ENCODE measurements around the gene MACC1. TPM values are rescaled to one million over a fixed set of nuclear protein-coding genes. Genes with fewer than 3 reads are reported as not detected.
A peak's percentile ranks its signal among the peaks of the same experiment; 100 is the strongest.

The MACC1 gene
- total RNA-seq, 1 experiment from 2014 or later = 49.9 TPM

DNA sequence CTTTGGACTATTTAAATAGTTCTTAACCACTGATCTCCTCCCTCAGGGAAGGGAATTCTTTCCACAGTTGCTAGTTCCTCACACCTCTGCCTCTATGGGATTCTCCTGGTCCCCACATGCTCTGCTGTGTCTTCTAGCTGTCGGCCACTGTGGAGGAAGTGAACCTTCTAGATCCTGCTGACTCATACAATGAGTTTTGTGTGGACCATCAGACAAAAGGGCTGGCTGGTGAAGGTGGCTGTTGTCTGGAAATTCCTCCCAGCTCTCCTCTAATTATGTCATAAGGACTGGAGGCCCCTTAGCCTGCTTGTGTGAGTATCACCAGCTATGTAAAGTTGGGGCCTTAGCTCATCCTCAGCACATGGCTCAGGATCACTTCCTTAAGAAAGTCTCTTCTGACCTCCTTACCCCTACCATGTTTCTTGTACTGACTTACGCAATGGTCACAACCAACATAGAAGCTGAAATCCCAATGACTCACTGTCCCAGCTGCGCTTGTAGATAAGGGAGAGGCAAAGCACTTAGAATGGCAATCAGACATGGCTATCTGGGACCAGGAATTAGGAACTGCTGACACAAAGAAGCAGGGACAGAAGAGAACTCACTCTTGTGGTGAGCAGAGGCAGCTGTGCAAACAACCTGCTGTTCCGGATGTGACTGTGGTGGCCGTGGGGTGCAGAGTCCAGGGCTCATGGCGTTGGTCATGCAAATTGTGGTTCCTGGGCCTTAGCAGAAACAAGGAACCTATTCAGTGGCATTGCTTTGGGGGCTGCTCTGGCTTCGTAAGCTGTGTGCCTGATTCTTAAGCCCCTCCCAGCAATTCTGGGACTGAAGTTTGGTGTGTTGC is 2.5 kb upstream of the MACC1 start:
- H3K4me3 ChIP-seq (ENCODE audit: low read length) = peak overlapping the region; percentile 58
- H2AFZ ChIP-seq (ENCODE audit: low read length) = peak overlapping the region; percentile 42; the same call in 1 of the 2 replicates
- peak overlapping the region; percentile 83 for H3K4me2 ChIP-seq (ENCODE audit: low read depth, low read length, poor library complexity, severe bottlenecking)
- peak overlapping the region; percentile 98 for H3K27ac ChIP-seq (ENCODE audit: low read length)
- H3K4me1 ChIP-seq (ENCODE audit: low read length) = peaks cover 68% of the 10 kb centered on the region
- H3K27me3 ChIP-seq (ENCODE audit: low read length) = no peaks in the 10 kb centered on the region
- no peaks in the 10 kb centered on the region for H4K20me1 ChIP-seq (ENCODE audit: insufficient read depth, low read depth, low read length)
- no peaks in the 10 kb centered on the region for H3K36me3 ChIP-seq (ENCODE audit: insufficient read depth, low read length)
- H3K79me2 ChIP-seq (ENCODE audit: low read length) = peaks cover 24% of the 10 kb centered on the region
- H3K9me3 ChIP-seq (ENCODE audit: low read length) = no peaks in the 10 kb centered on the region
- DNase-seq = peak; percentile 95
- H3K9me2 ChIP-seq (replicated peaks; ENCODE audit: insufficient read depth, low read length) = no peaks in the 10 kb centered on the region
- peak overlapping the region; percentile 73 for H3K9ac ChIP-seq (ENCODE audit: low read length)

GRCh38 chr7:20219062-20219445 is 1.9 kb upstream of the MACC1 start:
- Histone ChIP-seq H3K36me3 (ENCODE audit: insufficient read depth, low read length) (peaks cover 2% of the 10 kb centered on the region), H3K9ac (ENCODE audit: low read length) (peak overlapping the region; percentile 73), H3K9me3 (ENCODE audit: low read length) (no peaks in the 10 kb centered on the region), H3K4me3 (ENCODE audit: low read length) (peak overlapping the region; percentile 58), H3K27me3 (ENCODE audit: low read length) (no peaks in the 10 kb centered on the region), H3K4me2 (ENCODE audit: low read depth, low read length, poor library complexity, severe bottlenecking) (peak overlapping the region; percentile 83), H3K9me2 (replicated peaks; ENCODE audit: insufficient read depth, low read length) (no peaks in the 10 kb centered on the region), H3K27ac (ENCODE audit: low read length) (peak overlapping the region; percentile 98), H2AFZ (ENCODE audit: low read length) (no peak overlapping the region), H3K4me1 (ENCODE audit: low read length) (peaks cover 71% of the 10 kb centered on the region), H3K79me2 (ENCODE audit: low read length) (peaks cover 31% of the 10 kb centered on the region), H4K20me1 (ENCODE audit: insufficient read depth, low read depth, low read length) (no peaks in the 10 kb centered on the region)
- DNase-seq = peak; percentile 53

- DNase-seq = no peak
- no peaks in the 10 kb centered on the region for H4K20me1 ChIP-seq (ENCODE audit: insufficient read depth, low read depth, low read length)
- H3K36me3 ChIP-seq (ENCODE audit: insufficient read depth, low read length) = peaks cover 8% of the 10 kb centered on the region
- peak overlapping the region; percentile 98 for H3K27ac ChIP-seq (ENCODE audit: low read length)
- peak overlapping the region; percentile 73 for H3K9ac ChIP-seq (ENCODE audit: low read length)
- peaks cover 38% of the 10 kb centered on the region for H3K79me2 ChIP-seq (ENCODE audit: low read length)
- H2AFZ ChIP-seq (ENCODE audit: low read length) = no peak overlapping the region
- H3K9me3 ChIP-seq (ENCODE audit: low read length) = no peaks in the 10 kb centered on the region
- no peaks in the 10 kb centered on the region for H3K27me3 ChIP-seq (ENCODE audit: low read length)
- peak overlapping the region; percentile 71; the same call in 1 of the 2 replicates for H3K4me3 ChIP-seq (ENCODE audit: low read length)
- H3K4me1 ChIP-seq (ENCODE audit: low read length) = peaks cover 71% of the 10 kb centered on the region
- no peaks in the 10 kb centered on the region for H3K9me2 ChIP-seq (replicated peaks; ENCODE audit: insufficient read depth, low read length)
- peak overlapping the region; percentile 83 for H3K4me2 ChIP-seq (ENCODE audit: low read depth, low read length, poor library complexity, severe bottlenecking)
These were observed 1.1 kb upstream of the MACC1 start for GRCh38 chr7:20218279-20218678.

DNA sequence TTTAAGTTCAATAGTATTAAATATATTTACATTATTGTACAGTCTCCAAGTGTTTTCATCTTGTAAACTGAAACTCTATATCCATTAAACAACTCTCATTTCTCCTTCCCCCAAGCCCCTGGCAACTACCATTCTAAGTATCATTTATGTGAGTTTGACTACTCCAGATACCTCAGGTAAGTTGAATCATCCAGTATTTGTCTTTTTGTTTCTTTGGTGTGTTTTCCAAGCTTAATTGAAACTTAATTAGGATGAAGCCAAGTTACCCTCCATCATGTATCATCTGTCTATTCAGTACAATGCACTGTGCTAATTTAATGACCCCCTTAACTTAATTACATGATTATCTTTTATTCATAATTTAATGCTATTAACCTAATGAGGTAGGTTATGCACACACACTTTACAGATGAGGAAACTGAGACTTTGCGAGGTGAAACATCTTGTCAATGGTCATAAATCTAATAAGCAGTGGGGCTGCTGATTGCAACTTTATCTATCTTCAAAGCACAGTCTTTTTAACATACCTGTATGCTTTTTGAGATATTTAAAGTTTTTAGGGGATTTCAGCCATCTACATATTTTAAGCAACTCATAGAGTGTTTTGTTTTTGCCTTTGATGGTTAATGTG is 663 bp downstream of the MACC1 start:
- Histone ChIP-seq H3K36me3 (ENCODE audit: insufficient read depth, low read length) (peaks cover 16% of the 10 kb centered on the region), H4K20me1 (ENCODE audit: insufficient read depth, low read depth, low read length) (no peaks in the 10 kb centered on the region; the same call in 1 of the 2 replicates), H2AFZ (ENCODE audit: low read length) (no peak overlapping the region), H3K4me2 (ENCODE audit: low read depth, low read length, poor library complexity, severe bottlenecking) (peak overlapping the region; percentile 83), H3K9ac (ENCODE audit: low read length) (peak overlapping the region; percentile 73), H3K9me3 (ENCODE audit: low read length) (no peaks in the 10 kb centered on the region; the same call in 1 of the 2 replicates), H3K9me2 (replicated peaks; ENCODE audit: insufficient read depth, low read length) (no peaks in the 10 kb centered on the region), H3K4me3 (ENCODE audit: low read length) (peak overlapping the region; percentile 71), H3K27ac (ENCODE audit: low read length) (peak overlapping the region; percentile 98), H3K27me3 (ENCODE audit: low read length) (no peaks in the 10 kb centered on the region), H3K4me1 (ENCODE audit: low read length) (peaks cover 67% of the 10 kb centered on the region), H3K79me2 (ENCODE audit: low read length) (peaks cover 56% of the 10 kb centered on the region)
- DNase-seq = no peak

- no peaks in the 10 kb centered on the region for H3K27me3 ChIP-seq (ENCODE audit: low read length)
- H3K36me3 ChIP-seq (ENCODE audit: insufficient read depth, low read length) = peaks cover 26% of the 10 kb centered on the region
- H3K79me2 ChIP-seq (ENCODE audit: low read length) = peaks cover 69% of the 10 kb centered on the region
- no peaks in the 10 kb centered on the region; the same call in 1 of the 2 replicates for H4K20me1 ChIP-seq (ENCODE audit: insufficient read depth, low read depth, low read length)
- peak overlapping the region; percentile 98 for H3K27ac ChIP-seq (ENCODE audit: low read length)
- peak overlapping the region; percentile 73 for H3K9ac ChIP-seq (ENCODE audit: low read length)
- H3K9me3 ChIP-seq (ENCODE audit: low read length) = peaks cover 4% of the 10 kb centered on the region; the same call in 1 of the 2 replicates
- H3K4me3 ChIP-seq (ENCODE audit: low read length) = peak overlapping the region; percentile 71
- H3K4me2 ChIP-seq (ENCODE audit: low read depth, low read length, poor library complexity, severe bottlenecking) = peak overlapping the region; percentile 83
- peak; percentile 62 for DNase-seq
- H3K4me1 ChIP-seq (ENCODE audit: low read length) = peaks cover 53% of the 10 kb centered on the region
- no peaks in the 10 kb centered on the region for H3K9me2 ChIP-seq (replicated peaks; ENCODE audit: insufficient read depth, low read length)
- no peak overlapping the region for H2AFZ ChIP-seq (ENCODE audit: low read length)
These were observed 2.1 kb downstream of the MACC1 start for GRCh38 chr7:20214921-20215669.

DNA sequence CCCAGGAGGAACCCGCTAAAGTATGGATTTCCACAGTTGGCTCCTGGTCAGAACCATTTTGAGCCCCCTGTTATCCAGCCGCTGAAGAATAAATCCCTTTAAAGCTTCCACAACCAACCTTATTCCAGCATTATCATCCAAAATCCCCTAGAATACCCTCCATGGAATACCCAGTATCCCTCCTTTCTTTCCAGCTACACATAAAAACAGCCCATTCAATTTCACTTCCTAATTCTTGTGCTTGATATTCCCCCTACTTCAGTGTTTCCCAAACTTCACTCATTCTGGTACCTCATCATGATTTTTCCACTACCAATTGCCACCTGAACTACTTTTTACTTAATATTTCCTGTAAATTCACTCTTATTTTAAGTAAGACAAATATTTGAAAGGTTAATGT is 3.1 kb downstream of the MACC1 start:
- Histone ChIP-seq H3K27ac (ENCODE audit: low read length) (0 out of 2 replicates have a peak overlapping the region, but pooled peaks have one; percentile 17), H3K27me3 (ENCODE audit: low read length) (no peaks in the 10 kb centered on the region), H3K4me2 (ENCODE audit: low read depth, low read length, poor library complexity, severe bottlenecking) (peak overlapping the region; percentile 83), H3K79me2 (ENCODE audit: low read length) (peaks cover 78% of the 10 kb centered on the region), H3K4me3 (ENCODE audit: low read length) (no peak overlapping the region), H3K9ac (ENCODE audit: low read length) (no peak overlapping the region), H4K20me1 (ENCODE audit: insufficient read depth, low read depth, low read length) (no peaks in the 10 kb centered on the region; the same call in 1 of the 2 replicates), H3K9me2 (replicated peaks; ENCODE audit: insufficient read depth, low read length) (no peaks in the 10 kb centered on the region), H3K36me3 (ENCODE audit: insufficient read depth, low read length) (peaks cover 35% of the 10 kb centered on the region), H3K4me1 (ENCODE audit: low read length) (peaks cover 43% of the 10 kb centered on the region), H2AFZ (ENCODE audit: low read length) (no peak overlapping the region), H3K9me3 (ENCODE audit: low read length) (peaks cover 9% of the 10 kb centered on the region)
- DNase-seq = no peak

DNA sequence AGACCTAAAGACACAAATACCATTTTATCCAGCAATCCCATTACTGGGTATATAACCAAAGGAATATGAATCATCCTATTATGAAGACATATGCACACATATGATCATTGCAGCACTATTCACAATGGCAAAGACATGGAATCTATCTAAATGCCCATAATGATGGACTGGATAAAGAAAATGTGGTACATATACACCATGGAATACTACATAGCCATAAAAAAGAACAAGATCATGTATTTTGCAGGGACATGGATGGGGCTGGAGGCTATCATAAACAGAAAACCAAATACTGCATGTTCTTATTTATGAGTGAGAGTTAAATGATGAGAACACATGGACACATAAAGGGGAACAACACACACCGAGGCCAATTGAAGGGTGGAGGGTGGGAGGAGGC is 3.8 kb downstream of the MACC1 start:
- Histone ChIP-seq H3K4me1 (ENCODE audit: low read length) (peaks cover 36% of the 10 kb centered on the region), H2AFZ (ENCODE audit: low read length) (no peak overlapping the region), H3K4me2 (ENCODE audit: low read depth, low read length, poor library complexity, severe bottlenecking) (no peak overlapping the region), H3K4me3 (ENCODE audit: low read length) (no peak overlapping the region), H3K27me3 (ENCODE audit: low read length) (no peaks in the 10 kb centered on the region), H3K36me3 (ENCODE audit: insufficient read depth, low read length) (peaks cover 43% of the 10 kb centered on the region), H3K27ac (ENCODE audit: low read length) (no peak overlapping the region), H3K9ac (ENCODE audit: low read length) (no peak overlapping the region), H3K9me3 (ENCODE audit: low read length) (peaks cover 15% of the 10 kb centered on the region), H3K79me2 (ENCODE audit: low read length) (peaks cover 86% of the 10 kb centered on the region), H3K9me2 (replicated peaks; ENCODE audit: insufficient read depth, low read length) (no peaks in the 10 kb centered on the region), H4K20me1 (ENCODE audit: insufficient read depth, low read depth, low read length) (no peaks in the 10 kb centered on the region; the same call in 1 of the 2 replicates)
- DNase-seq = no peak
